ENCODE results near the gene ABHD1.

Gene ABHD1

GRCh38 chr2:27080140-27080469 is 43.5 kb upstream of the ABHD1 start:
- Histone ChIP-seq H3K4me3 (peak overlapping the region; percentile 73 to 97 (median 82)), H3K4me2 (peak overlapping the region; percentile 98 to 100 (median 99)), H3K27ac (peak overlapping the region; percentile 80 to 94 (median 88)), H3K9me3 (replicated peaks in 1 of 11) (no peaks in the 10 kb centered on the region), H3K27me3 (no peaks in the 10 kb centered on the region), H3K9ac (peak overlapping the region; percentile 86 to 91 (median 90)), H4K20me1 (peaks cover 0 to 37% (median 21%) of the 10 kb centered on the region in 11 experiments; a peak in 13 of 22 replicates), H3K36me3 (peaks cover 24 to 43% (median 31%) of the 10 kb centered on the region in 11 experiments), H3K4me1 (peaks cover 75 to 97% (median 83%) of the 10 kb centered on the region in 10 experiments)
- TF ChIP-seq Cebpa-rat (IDR thresholded peaks at IDR 0.05): no peak

- peak overlapping the region; percentile 73 to 97 (median 82) for H3K4me3 ChIP-seq
- H3K36me3 ChIP-seq: peaks cover 24 to 47% (median 31%) of the 10 kb centered on the region in 11 experiments
- peak overlapping the region; percentile 98 to 100 (median 99) for H3K4me2 ChIP-seq
- TF ChIP-seq Cebpa-rat (IDR thresholded peaks at IDR 0.05): no peak
- no peaks in the 10 kb centered on the region for H3K27me3 ChIP-seq
- peak overlapping the region; percentile 86 to 91 (median 90) for H3K9ac ChIP-seq
- H3K9me3 ChIP-seq (replicated peaks in 1 of 11): no peaks in the 10 kb centered on the region
- H3K4me1 ChIP-seq: peaks cover 75 to 97% (median 83%) of the 10 kb centered on the region in 10 experiments
- peak overlapping the region; percentile 80 to 94 (median 88) for H3K27ac ChIP-seq
- peaks cover 0 to 42% (median 26%) of the 10 kb centered on the region in 11 experiments; a peak in 13 of 22 replicates for H4K20me1 ChIP-seq
Measured at GRCh38 chr2:27080603-27080936, 43.0 kb upstream of the ABHD1 start.

- peak overlapping the region; percentile 35 to 65 (median 52); a peak in 19 of 20 replicates for H3K4me3 ChIP-seq
- H3K4me1 ChIP-seq: peaks cover 70 to 92% (median 78%) of the 10 kb centered on the region in 10 experiments
- peak overlapping the region; percentile 38 to 92 (median 82); a peak in 21 of 22 replicates for H3K27ac ChIP-seq
- H3K27me3 ChIP-seq: no peaks in the 10 kb centered on the region
- H3K9ac ChIP-seq: peak overlapping the region; percentile 64 to 89 (median 77); a peak in 21 of 22 replicates
- H3K4me2 ChIP-seq: peak overlapping the region; percentile 88 to 100 (median 99)
- peaks cover 0 to 53% (median 27%) of the 10 kb centered on the region in 11 experiments; a peak in 13 of 22 replicates for H4K20me1 ChIP-seq
- H3K36me3 ChIP-seq: peaks cover 24 to 47% (median 31%) of the 10 kb centered on the region in 11 experiments
- no peaks in the 10 kb centered on the region for H3K9me3 ChIP-seq (replicated peaks in 1 of 11)
- no peak for TF ChIP-seq Cebpa-rat (IDR thresholded peaks at IDR 0.05)
Measured at GRCh38 chr2:27081984-27082772, 41.4 kb upstream of the ABHD1 start.

GRCh38 chr2:27082773-27083409 is 40.7 kb upstream of the ABHD1 start:
- TF ChIP-seq Cebpa-rat (IDR thresholded peaks at IDR 0.05): no peak
- no peaks in the 10 kb centered on the region for H3K9me3 ChIP-seq (replicated peaks in 1 of 11)
- H3K27ac ChIP-seq: peak overlapping the region in 10 of 11 experiments; percentile 65 to 92 (median 82); a peak in 19 of 22 replicates
- peak overlapping the region; percentile 64 to 89 (median 78); a peak in 21 of 22 replicates for H3K9ac ChIP-seq
- peak overlapping the region in 3 of 10 experiments; percentile 7 to 65 (median 59); a peak in 4 of 20 replicates for H3K4me3 ChIP-seq
- H3K36me3 ChIP-seq: peaks cover 24 to 47% (median 31%) of the 10 kb centered on the region in 11 experiments
- peak overlapping the region; percentile 88 to 100 (median 99) for H3K4me2 ChIP-seq
- peaks cover 0 to 57% (median 27%) of the 10 kb centered on the region in 11 experiments; a peak in 13 of 22 replicates for H4K20me1 ChIP-seq
- no peaks in the 10 kb centered on the region for H3K27me3 ChIP-seq
- H3K4me1 ChIP-seq: peaks cover 66 to 92% (median 78%) of the 10 kb centered on the region in 10 experiments

- peaks cover 65 to 92% (median 82%) of the 10 kb centered on the region in 10 experiments for H3K4me1 ChIP-seq
- no peak for TF ChIP-seq Cebpa-rat (IDR thresholded peaks at IDR 0.05)
- H3K9me3 ChIP-seq (replicated peaks in 1 of 11): no peaks in the 10 kb centered on the region
- no peaks in the 10 kb centered on the region for H3K27me3 ChIP-seq
- peaks cover 24 to 47% (median 31%) of the 10 kb centered on the region in 11 experiments for H3K36me3 ChIP-seq
- H3K9ac ChIP-seq: peak overlapping the region; percentile 64 to 89 (median 78); a peak in 19 of 22 replicates
- H3K4me2 ChIP-seq: peak overlapping the region; percentile 88 to 100 (median 99)
- peak overlapping the region in 8 of 11 experiments; percentile 77 to 92 (median 83); a peak in 16 of 22 replicates for H3K27ac ChIP-seq
- peaks cover 0 to 57% (median 27%) of the 10 kb centered on the region in 11 experiments; a peak in 13 of 22 replicates for H4K20me1 ChIP-seq
- H3K4me3 ChIP-seq: no peak overlapping the region
Measured at GRCh38 chr2:27083410-27084296, 40.0 kb upstream of the ABHD1 start.

DNA sequence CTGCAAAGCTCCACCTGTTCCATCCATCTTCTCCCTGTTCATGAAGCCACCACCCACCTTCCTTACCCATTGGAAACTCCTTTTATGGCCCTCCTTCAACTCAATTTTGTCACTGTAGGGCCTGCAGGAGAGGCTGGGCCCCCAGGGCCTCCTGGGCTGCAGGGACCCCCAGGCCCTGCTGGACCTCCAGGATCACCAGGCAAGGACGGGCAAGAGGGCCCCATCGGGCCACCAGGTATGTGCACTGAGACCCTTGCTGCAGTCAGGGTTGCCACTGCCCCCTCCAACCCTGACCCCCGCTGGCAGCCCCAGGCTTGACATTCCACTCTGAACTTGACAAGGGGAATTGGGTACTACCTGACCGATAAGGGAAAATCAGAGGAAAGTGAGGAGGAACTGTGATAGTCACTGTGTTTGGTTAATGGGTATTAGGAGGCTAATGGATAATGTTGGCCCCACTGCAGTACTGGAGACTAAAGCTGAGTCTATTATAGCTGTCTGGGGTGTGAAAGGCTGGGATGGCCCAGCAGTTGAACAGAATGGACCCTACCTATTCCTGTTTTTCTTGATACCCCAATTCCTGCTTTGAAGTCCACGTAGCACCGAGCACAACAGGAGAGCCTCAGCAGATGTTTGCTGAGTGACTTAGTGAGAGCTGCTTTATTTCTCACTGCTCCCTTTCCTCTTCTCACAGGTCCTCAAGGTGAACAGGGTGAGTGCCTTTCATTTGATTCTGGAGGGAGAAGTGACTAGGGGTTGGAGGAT is 39.1 kb upstream of the ABHD1 start:
- Histone ChIP-seq H3K9ac (peak overlapping the region in 10 of 11 experiments; percentile 68 to 89 (median 81); a peak in 15 of 22 replicates), H3K27me3 (no peaks in the 10 kb centered on the region), H3K4me2 (peak overlapping the region; percentile 88 to 100 (median 99); a peak in 21 of 22 replicates), H3K36me3 (peaks cover 24 to 47% (median 31%) of the 10 kb centered on the region in 11 experiments), H3K4me1 (peaks cover 65 to 92% (median 87%) of the 10 kb centered on the region in 10 experiments), H3K27ac (peak overlapping the region in 1 of 11 experiments; percentile 92; a peak in 3 of 22 replicates), H3K4me3 (peak overlapping the region in 1 of 10 experiments; percentile 64; a peak in 1 of 20 replicates), H4K20me1 (peaks cover 0 to 57% (median 27%) of the 10 kb centered on the region in 11 experiments; a peak in 13 of 22 replicates), H3K9me3 (replicated peaks in 1 of 11) (no peaks in the 10 kb centered on the region)
- TF ChIP-seq Cebpa-rat (IDR thresholded peaks at IDR 0.05): no peak

DNA sequence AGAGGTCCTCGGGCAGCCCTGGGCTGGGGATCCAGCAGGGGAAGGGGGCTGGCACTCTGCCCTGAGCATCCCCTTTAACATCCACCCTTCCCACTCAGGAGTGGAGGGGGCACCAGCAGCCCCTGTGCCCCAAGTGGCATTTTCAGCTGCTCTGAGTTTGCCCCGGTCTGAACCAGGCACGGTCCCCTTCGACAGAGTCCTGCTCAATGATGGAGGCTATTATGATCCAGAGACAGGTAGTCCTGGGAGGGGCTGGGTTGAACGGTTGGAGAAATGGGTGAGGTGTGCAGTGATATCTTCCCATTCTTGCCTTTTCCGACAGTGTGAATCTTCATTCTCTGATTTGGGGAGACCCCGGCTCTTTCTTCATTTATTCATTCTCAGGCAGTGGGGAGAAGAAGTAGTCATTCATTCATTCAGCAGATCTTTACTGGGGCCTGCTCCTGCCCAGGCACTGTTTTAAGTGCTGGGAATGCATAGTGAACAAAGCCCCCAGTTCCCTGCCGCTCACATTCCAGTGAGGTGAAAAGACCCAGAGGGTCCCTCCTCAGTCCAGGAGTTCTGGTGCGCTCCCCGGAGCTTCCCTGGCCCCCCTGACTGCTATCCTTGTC is 38.4 kb upstream of the ABHD1 start:
- H3K4me1 ChIP-seq: peaks cover 61 to 92% (median 88%) of the 10 kb centered on the region in 10 experiments
- no peaks in the 10 kb centered on the region for H3K27me3 ChIP-seq
- H3K9ac ChIP-seq: peak overlapping the region; percentile 71 to 89 (median 81)
- H3K36me3 ChIP-seq: peaks cover 24 to 46% (median 31%) of the 10 kb centered on the region in 11 experiments
- peak overlapping the region; percentile 88 to 100 (median 98) for H3K4me2 ChIP-seq
- H3K27ac ChIP-seq: peak overlapping the region in 10 of 11 experiments; percentile 67 to 82 (median 77); a peak in 17 of 22 replicates
- no peaks in the 10 kb centered on the region for H3K9me3 ChIP-seq (replicated peaks in 1 of 11)
- peak overlapping the region; percentile 60 to 73 (median 64) for H3K4me3 ChIP-seq
- H4K20me1 ChIP-seq: peaks cover 0 to 57% (median 27%) of the 10 kb centered on the region in 11 experiments; a peak in 13 of 22 replicates
- TF ChIP-seq Cebpa-rat (IDR thresholded peaks at IDR 0.05): no peak

All from BLaER1 treated with 17β-estradiol and CSF1 and Interleukin-3, amounts not matched to agents 10 nM and 100 nM (cell line).